Measurements from ENCODE around the gene EML4. TPM values are rescaled to one million over a fixed set of nuclear protein-coding genes. Genes with fewer than 3 reads are reported as not detected.

Gene EML4
- total RNA-seq, 4 donors from 2014 or later, result 33.3 to 79.6 (median 41.5) TPM

GRCh38 chr2:42382144-42382543 is 213.0 kb downstream of the EML4 start:
- TF ChIP-seq, protein P1, sequence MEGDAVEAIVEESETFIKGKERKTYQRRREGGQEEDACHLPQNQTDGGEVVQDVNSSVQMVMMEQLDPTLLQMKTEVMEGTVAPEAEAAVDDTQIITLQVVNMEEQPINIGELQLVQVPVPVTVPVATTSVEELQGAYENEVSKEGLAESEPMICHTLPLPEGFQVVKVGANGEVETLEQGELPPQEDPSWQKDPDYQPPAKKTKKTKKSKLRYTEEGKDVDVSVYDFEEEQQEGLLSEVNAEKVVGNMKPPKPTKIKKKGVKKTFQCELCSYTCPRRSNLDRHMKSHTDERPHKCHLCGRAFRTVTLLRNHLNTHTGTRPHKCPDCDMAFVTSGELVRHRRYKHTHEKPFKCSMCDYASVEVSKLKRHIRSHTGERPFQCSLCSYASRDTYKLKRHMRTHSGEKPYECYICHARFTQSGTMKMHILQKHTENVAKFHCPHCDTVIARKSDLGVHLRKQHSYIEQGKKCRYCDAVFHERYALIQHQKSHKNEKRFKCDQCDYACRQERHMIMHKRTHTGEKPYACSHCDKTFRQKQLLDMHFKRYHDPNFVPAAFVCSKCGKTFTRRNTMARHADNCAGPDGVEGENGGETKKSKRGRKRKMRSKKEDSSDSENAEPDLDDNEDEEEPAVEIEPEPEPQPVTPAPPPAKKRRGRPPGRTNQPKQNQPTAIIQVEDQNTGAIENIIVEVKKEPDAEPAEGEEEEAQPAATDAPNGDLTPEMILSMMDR (IDR thresholded peaks at IDR 0.05), result no peak
- no peak for ATAC-seq (ENCODE audit: low FRiP score)
- DNase-seq (ENCODE audit: low spot score), result no peak

Other genes starting within 250 kb of the EML4 start
- gene PKDCC, start 121.3 kb upstream of the EML4 start, total RNA-seq, result 100 to 1,000 TPM in 3 of 4 donors, 10 to 100 TPM in 1; 72.6 to 307 (median 149) TPM
- gene COX7A2L, start 191.9 kb downstream of the EML4 start, total RNA-seq, result 100 to 1,000 TPM; 108 to 152 (median 126) TPM

Measured in omental fat pad (tissue), 4 donors.